ENCODE results near the gene SCYL3.

SCYL3 gene

GRCh38 chr1:169804941-169805340, 88.8 kb downstream of the SCYL3 start:
- Histone ChIP-seq H3K27me3 (ENCODE audit: insufficient read depth, low read length) (no peaks in the 10 kb centered on the region), H3K9ac (ENCODE audit: low read depth, low read length) (no peak overlapping the region), H3K27ac (ENCODE audit: low read length) (no peak overlapping the region), H3K4me1 (ENCODE audit: insufficient read depth, low read length) (no peaks in the 10 kb centered on the region), H3K4me3 (ENCODE audit: low read length) (no peak overlapping the region), H3K9me3 (ENCODE audit: insufficient read depth, low read depth, low read length) (no peaks in the 10 kb centered on the region), H3K36me3 (ENCODE audit: insufficient read depth, low read depth, low read length) (peaks cover 84% of the 10 kb centered on the region)

GRCh38 chr1:169802888-169803287, 90.8 kb downstream of the SCYL3 start:
- no peak overlapping the region for H3K9ac ChIP-seq (ENCODE audit: low read depth, low read length)
- no peak overlapping the region for H3K4me3 ChIP-seq (ENCODE audit: low read length)
- no peak overlapping the region for H3K27ac ChIP-seq (ENCODE audit: low read length)
- no peaks in the 10 kb centered on the region for H3K4me1 ChIP-seq (ENCODE audit: insufficient read depth, low read length)
- H3K36me3 ChIP-seq (ENCODE audit: insufficient read depth, low read depth, low read length): peaks cover 78% of the 10 kb centered on the region
- H3K27me3 ChIP-seq (ENCODE audit: insufficient read depth, low read length): no peaks in the 10 kb centered on the region
- H3K9me3 ChIP-seq (ENCODE audit: insufficient read depth, low read depth, low read length): no peaks in the 10 kb centered on the region
